DND-41 (cell line): ENCODE results near the gene MMADHC.

Source experiments
- ATAC-seq: fragments of 200-7000 bp; cut with Tn5 transposase; 3 replicates; pipeline ENCODE4 v1.9.1; 2021; ENCODE audit warnings: low read depth; ENCODE audit not compliant: insufficient read depth
- DNase-seq: peaks from one replicate; pipeline ENCODE4 v3.0.0-alpha.2; 2020
- H2AFZ ChIP-seq: 2 replicates; pipeline ENCODE4 v1.6.0; 2012; ENCODE audit warnings: low read depth, low read length
- H3K27ac ChIP-seq: 2 replicates; pipeline ENCODE4 v1.5.1; 2012; ENCODE audit warnings: low read length, inconsistent platforms
- H3K27me3 ChIP-seq: fragments of 200-600 bp; sonication (generic); 2 replicates; pipeline ENCODE4 v1.6.0; 2012; ENCODE audit warnings: low read length, mild to moderate bottlenecking, inconsistent platforms; ENCODE audit not compliant: insufficient read depth, poor library complexity
- H3K36me3 ChIP-seq: 2 replicates; pipeline ENCODE4 v1.5.1; 2012; ENCODE audit warnings: low read length, inconsistent platforms; ENCODE audit not compliant: insufficient read depth
- H3K4me1 ChIP-seq: 2 replicates; pipeline ENCODE4 v1.5.1; 2012; ENCODE audit warnings: mild to moderate bottlenecking, low read length; ENCODE audit not compliant: insufficient read depth
- H3K4me2 ChIP-seq: 2 replicates; pipeline ENCODE4 v1.6.0; 2012; ENCODE audit warnings: mild to moderate bottlenecking, moderate library complexity, low read length, inconsistent platforms; ENCODE audit not compliant: insufficient read depth
- H3K4me3 ChIP-seq, 2 experiments: fragments of 200-600 bp in 1 of 2; shearing (Covaris generic) in 1 of 2; 2 replicates each; pipeline ENCODE4 v1.5.1; 2012 to 2016; ENCODE audit warnings: inconsistent platforms in 2 of 2, low read length in 2 of 2, mild to moderate bottlenecking in 2 of 2, low read depth in 1 of 2, moderate library complexity in 1 of 2
- H3K79me2 ChIP-seq: 2 replicates; pipeline ENCODE4 v1.6.0; 2012; ENCODE audit warnings: low read length, inconsistent platforms; ENCODE audit not compliant: insufficient read depth
- H3K9ac ChIP-seq: 2 replicates; pipeline ENCODE4 v1.6.0; 2012; ENCODE audit warnings: low read depth, mild to moderate bottlenecking, inconsistent platforms, low read length, moderate library complexity
- H3K9me3 ChIP-seq: 2 replicates; pipeline ENCODE4 v1.5.1; 2012; ENCODE audit warnings: low read length, moderate library complexity, mild to moderate bottlenecking, inconsistent platforms; ENCODE audit not compliant: insufficient read depth, severe bottlenecking
- H4K20me1 ChIP-seq: 2 replicates; pipeline ENCODE4 v1.6.0; 2012; ENCODE audit warnings: low read length; ENCODE audit not compliant: insufficient read depth
- CTCF ChIP-seq: IDR thresholded peaks from 2 replicates; pipeline ENCODE4 v1.5.1; 2012; ENCODE audit warnings: borderline replicate concordance, low read length, moderate library complexity, mild to moderate bottlenecking; ENCODE audit not compliant: poor library complexity, severe bottlenecking; ENCODE audit errors: extremely low read depth
- EZH2 ChIP-seq: IDR thresholded peaks from 3 replicates; pipeline ENCODE4 v1.6.1; 2012; ENCODE audit warnings: borderline replicate concordance, low read depth, mild to moderate bottlenecking, moderate library complexity, low read length, inconsistent platforms; ENCODE audit not compliant: severe bottlenecking

Gene MMADHC

DNA sequence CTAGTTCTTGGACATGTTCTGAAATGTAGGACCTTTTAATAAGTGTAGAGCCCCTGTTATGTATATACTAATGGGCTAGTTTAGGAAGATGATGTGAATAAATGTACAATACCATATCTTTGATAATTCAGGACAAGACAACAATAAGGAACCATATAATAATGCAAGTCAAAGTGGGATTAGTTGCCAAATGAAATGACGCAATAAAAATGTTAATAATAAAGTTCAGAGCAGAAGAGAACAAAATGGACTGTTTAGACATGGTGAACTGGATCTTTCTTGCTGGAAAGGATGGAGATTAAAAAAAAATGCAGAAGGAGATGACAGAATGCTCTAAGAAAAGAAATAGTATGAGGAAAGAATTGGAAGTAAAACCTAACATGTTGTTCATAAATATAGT lies 43.7 kb downstream of the MMADHC start:
- Histone ChIP-seq H2AFZ (no peak overlapping the region), H3K4me2 (no peak overlapping the region), H3K27me3 (no peaks in the 10 kb centered on the region), H3K27ac (no peak overlapping the region), H4K20me1 (no peaks in the 10 kb centered on the region), H3K4me1 (peaks cover 3% of the 10 kb centered on the region; the same call in 1 of the 2 replicates), H3K9me3 (no peaks in the 10 kb centered on the region), H3K4me3 (no peak overlapping the region), H3K79me2 (no peaks in the 10 kb centered on the region), H3K9ac (no peak overlapping the region), H3K36me3 (no peaks in the 10 kb centered on the region)
- DNase-seq (no peak), ATAC-seq (no peak)
- TF ChIP-seq CTCF = no peak
- no peak for TF ChIP-seq EZH2

GRCh38 chr2:149540138-149540537 lies 47.4 kb downstream of the MMADHC start:
- no peak for TF ChIP-seq CTCF
- TF ChIP-seq EZH2 = no peak
- Histone ChIP-seq H3K4me2 (no peak overlapping the region), H3K4me1 (peaks cover 3% of the 10 kb centered on the region; the same call in 1 of the 2 replicates), H3K9me3 (no peaks in the 10 kb centered on the region), H3K36me3 (no peaks in the 10 kb centered on the region), H3K9ac (no peak overlapping the region), H3K27ac (no peak overlapping the region), H3K27me3 (no peaks in the 10 kb centered on the region), H4K20me1 (no peaks in the 10 kb centered on the region), H3K79me2 (no peaks in the 10 kb centered on the region), H3K4me3 (no peak overlapping the region), H2AFZ (no peak overlapping the region)
- DNase-seq = no peak
- ATAC-seq = no peak

DNA sequence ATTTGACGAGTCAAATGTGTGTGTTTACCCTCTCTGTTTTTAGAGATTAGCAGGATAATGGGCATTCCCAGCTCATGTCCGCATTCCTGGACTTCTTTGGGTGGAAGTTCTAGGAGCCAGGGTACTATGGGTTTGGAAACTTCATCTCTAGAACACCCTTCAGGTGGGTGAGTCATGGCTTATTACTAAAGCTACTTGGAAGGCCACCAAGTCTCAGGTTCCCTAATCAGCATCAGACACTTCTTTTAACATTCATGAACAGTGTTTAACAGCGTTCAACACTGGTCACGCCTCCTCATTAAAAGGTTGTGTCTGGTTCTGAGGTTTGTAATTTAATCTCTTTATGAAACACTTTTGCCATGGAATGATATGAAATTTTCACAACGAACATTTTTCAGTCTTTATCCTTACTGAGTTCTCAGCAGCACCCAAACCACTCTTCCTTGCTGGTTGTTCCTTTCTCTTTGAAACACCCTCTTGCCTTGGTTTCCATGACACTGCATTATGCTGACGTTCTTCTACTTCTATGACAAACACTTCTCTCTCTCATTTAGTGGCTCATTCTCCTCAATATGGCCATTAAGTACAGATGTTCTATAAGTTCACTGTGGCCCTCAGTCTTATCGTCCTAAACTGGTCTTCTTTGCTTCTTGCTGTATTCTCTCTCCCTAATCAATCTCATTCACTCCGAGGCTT lies 49.3 kb downstream of the MMADHC start:
- no peaks in the 10 kb centered on the region for H3K79me2 ChIP-seq
- no peaks in the 10 kb centered on the region for H3K36me3 ChIP-seq
- H3K4me2 ChIP-seq = no peak overlapping the region
- H4K20me1 ChIP-seq = no peaks in the 10 kb centered on the region
- no peak overlapping the region for H2AFZ ChIP-seq
- no peak for DNase-seq
- no peak for ATAC-seq
- H3K9ac ChIP-seq = no peak overlapping the region
- H3K27me3 ChIP-seq = no peaks in the 10 kb centered on the region
- H3K27ac ChIP-seq = no peak overlapping the region
- TF ChIP-seq EZH2 (no peak), CTCF (no peak)
- no peak overlapping the region for H3K4me3 ChIP-seq
- no peaks in the 10 kb centered on the region for H3K9me3 ChIP-seq
- H3K4me1 ChIP-seq = no peaks in the 10 kb centered on the region
